Activated CD8-positive, alpha-beta T cell treated with anti-CD3 and anti-CD28 coated beads for 36 hours (primary cell): ENCODE measurements around the gene GRM4. TPM values are rescaled to one million over a fixed set of nuclear protein-coding genes. Genes with fewer than 3 reads are reported as not detected.

Experiments used
- ATAC-seq: fragments of 200-7000 bp; cut with Tn5 transposase; one replicate; pipeline ENCODE4 v1.10.0; 2021; ENCODE audit warnings: mild to moderate bottlenecking, moderate library complexity
- CTCF ChIA-PET: fragments of 350-600 bp; sonication (Branson Sonifier 250); formaldehyde crosslinking; loops from one replicate; lab custom pipeline; 2021; ENCODE audit warnings: antibody characterized with exemption; lab: Charles Lee
- POLR2A ChIA-PET: fragments of 350-600 bp; sonication (Branson Sonifier 250); formaldehyde crosslinking; loops from one replicate; lab custom pipeline; 2021; ENCODE audit warnings: antibody characterized with exemption; lab: Charles Lee
- DNase-seq: peaks from one replicate; pipeline ENCODE4 v3.0.0-alpha.2; 2020
- H3K27ac Mint-ChIP-seq: one replicate; pipeline ENCODE4 v1.8.0; 2021; ENCODE audit warnings: mild to moderate bottlenecking, mixed read lengths
- H3K27me3 Mint-ChIP-seq: one replicate; pipeline ENCODE4 v1.8.0; 2021; ENCODE audit warnings: mixed read lengths
- H3K36me3 Mint-ChIP-seq: one replicate; pipeline ENCODE4 v1.8.0; 2021; ENCODE audit warnings: low read depth, mixed read lengths
- H3K4me1 Mint-ChIP-seq: one replicate; pipeline ENCODE4 v1.8.0; 2021; ENCODE audit warnings: low read depth, mixed read lengths
- H3K4me3 Mint-ChIP-seq: one replicate; pipeline ENCODE4 v1.8.0; 2021; ENCODE audit warnings: mild to moderate bottlenecking, moderate library complexity, mixed read lengths
- H3K9me3 Mint-ChIP-seq: one replicate; pipeline ENCODE4 v1.8.0; 2021; ENCODE audit warnings: mixed read lengths
- intact Hi-C: fragments of 100-400 bp; cut with micrococcal nuclease; formaldehyde crosslinking; loops from one replicate; pipeline ENCODE4 v1.10.0; 2022
- total RNA-seq, 2 experiments: library from RNA; stranded (reverse); gene quantifications; one replicate each; pipeline ENCODE4 v1.2.3, GENCODE V29; 2021
- TF ChIP-seq, protein P1 (sequence below): fragments of 200-600 bp; IDR thresholded peaks from one replicate; pipeline ENCODE4 v1.8.0; 2022; ENCODE audit warnings: antibody characterized with exemption, mild to moderate bottlenecking

Gene GRM4
- total RNA-seq, 2 experiments from 2014 or later: 0.11 to 0.14 TPM

DNA sequence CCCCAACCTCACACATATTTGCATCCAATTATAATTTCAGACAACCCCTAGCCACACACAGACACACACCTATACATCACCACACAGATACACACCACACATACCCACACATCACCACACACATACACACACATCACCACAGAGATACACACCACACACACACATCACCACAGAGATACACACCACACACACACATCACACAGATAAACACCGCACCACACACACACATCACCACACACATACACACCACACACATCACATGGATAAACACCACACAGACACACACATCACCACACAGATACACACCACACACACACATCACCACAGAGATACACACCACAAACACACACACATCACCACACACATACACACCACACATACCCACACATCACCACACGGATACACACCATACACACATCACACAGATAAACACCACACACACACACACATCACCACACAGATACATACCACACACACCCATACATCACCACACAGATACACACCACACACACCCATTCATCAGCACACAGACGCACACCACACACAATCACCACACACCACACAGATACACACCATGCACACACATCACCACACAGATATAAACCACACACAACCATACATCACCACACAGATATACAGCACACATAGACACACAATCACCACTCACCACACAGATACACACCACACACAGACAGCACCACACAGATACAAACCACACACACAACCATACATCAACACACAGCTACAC, 74.6 kb downstream of the GRM4 start:
- POLR2A ChIA-PET: no interaction called here
- TF ChIP-seq, protein P1, sequence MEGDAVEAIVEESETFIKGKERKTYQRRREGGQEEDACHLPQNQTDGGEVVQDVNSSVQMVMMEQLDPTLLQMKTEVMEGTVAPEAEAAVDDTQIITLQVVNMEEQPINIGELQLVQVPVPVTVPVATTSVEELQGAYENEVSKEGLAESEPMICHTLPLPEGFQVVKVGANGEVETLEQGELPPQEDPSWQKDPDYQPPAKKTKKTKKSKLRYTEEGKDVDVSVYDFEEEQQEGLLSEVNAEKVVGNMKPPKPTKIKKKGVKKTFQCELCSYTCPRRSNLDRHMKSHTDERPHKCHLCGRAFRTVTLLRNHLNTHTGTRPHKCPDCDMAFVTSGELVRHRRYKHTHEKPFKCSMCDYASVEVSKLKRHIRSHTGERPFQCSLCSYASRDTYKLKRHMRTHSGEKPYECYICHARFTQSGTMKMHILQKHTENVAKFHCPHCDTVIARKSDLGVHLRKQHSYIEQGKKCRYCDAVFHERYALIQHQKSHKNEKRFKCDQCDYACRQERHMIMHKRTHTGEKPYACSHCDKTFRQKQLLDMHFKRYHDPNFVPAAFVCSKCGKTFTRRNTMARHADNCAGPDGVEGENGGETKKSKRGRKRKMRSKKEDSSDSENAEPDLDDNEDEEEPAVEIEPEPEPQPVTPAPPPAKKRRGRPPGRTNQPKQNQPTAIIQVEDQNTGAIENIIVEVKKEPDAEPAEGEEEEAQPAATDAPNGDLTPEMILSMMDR: no peak

DNA sequence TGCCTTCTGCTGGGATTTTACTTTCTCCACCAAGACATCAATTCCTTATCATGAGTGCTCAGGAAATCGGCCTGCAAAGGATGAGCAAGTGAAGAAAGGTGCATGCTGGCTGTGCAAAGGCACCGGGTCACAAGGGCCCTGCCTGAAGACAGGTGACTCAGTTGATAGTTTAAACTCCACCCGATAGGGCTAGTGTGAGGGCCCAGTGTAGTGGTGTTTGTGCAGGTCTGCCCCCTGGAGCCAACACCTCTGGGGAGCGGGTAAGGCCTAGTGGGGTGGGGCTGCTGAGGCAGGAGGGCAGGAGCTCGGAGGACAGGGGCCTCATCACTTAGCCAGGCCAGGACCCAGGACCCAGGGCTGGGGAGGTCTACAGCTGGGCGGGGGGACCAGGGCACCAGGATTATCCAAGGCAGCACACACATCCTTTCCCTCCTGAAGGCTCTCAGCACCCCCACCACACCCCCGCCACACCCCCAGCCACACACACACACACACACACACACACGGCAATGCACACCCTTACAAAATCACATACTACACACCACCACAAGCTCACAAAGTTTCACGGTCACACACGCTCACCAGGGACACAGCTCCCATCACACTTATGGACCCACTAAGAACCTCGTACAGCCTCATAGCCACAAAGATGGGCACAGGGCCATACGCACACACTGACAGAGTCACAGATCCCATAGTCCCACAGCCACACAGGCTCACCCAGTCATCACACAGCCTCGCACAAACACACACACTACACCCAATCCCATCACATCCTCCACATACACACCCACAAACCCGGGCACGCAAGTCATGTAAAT, 75.4 kb downstream of the GRM4 start:
- Mint-ChIP-seq H3K4me1 (no peaks in the 10 kb centered on the region), H3K36me3 (no peaks in the 10 kb centered on the region), H3K27ac (no peak overlapping the region), H3K27me3 (no peaks in the 10 kb centered on the region), H3K4me3 (no peak overlapping the region), H3K9me3 (no peaks in the 10 kb centered on the region)
- POLR2A ChIA-PET: no interaction called here
- TF ChIP-seq, protein P1: no peak
- ATAC-seq (peak; percentile 45), DNase-seq (no peak)
- intact Hi-C loops: no loop called here
- CTCF ChIA-PET: interaction anchor here (0.8 to 3.0 kb wide), 4 partner anchors 11 to 327 kb away, joined by 3 to 17 read pairs (median 3); no protein-coding TSS in a partner anchor

More for the DNA sequence above, 74.6 kb downstream of the GRM4 start:
- Mint-ChIP-seq H3K36me3 (no peaks in the 10 kb centered on the region), H3K27me3 (no peaks in the 10 kb centered on the region), H3K4me3 (no peak overlapping the region), H3K9me3 (no peaks in the 10 kb centered on the region), H3K27ac (no peak overlapping the region), H3K4me1 (no peaks in the 10 kb centered on the region)
- intact Hi-C loops: no loop called here
- ATAC-seq: no peak
- DNase-seq: no peak
- CTCF ChIA-PET: interaction anchor here (1.3 to 3.0 kb wide), 2 partner anchors 11 to 17 kb away, joined by 3 to 17 read pairs; no protein-coding TSS in a partner anchor

DNA sequence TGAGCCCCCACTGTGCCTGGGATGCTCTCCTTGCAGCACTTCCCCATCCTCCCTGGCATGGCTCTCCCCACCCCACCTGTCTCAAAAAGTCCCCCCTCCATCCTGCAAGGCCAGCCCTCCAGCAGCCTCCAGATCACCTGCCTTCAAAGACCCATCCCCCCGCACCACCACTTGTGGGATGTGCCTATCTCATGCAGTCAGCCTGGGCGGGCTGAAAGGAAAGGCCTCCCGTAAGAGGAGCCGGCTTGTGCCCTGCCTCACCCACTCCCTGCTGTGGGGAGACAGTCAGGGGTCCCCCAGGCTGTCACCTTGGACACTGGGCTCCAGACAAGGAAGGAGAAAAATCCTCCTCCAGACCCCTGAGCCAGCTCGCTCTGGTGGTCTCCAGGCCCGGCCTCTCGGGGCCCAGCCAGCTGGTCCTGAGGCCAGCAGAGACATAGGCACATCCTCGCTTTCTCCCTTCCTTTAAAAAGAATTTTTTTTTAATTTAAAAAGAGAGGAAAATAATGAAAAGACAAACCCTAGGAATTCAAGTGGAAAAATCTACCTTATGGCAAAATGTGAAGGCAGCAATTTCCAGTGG, 77.3 kb downstream of the GRM4 start:
- ATAC-seq (no peak), DNase-seq (no peak)
- Mint-ChIP-seq H3K27me3 (peaks cover 4% of the 10 kb centered on the region), H3K27ac (no peak overlapping the region), H3K4me1 (no peaks in the 10 kb centered on the region), H3K9me3 (no peaks in the 10 kb centered on the region), H3K36me3 (no peaks in the 10 kb centered on the region), H3K4me3 (no peak overlapping the region)
- intact Hi-C loops: no loop called here
- ChIA-PET CTCF (interaction anchor here (1.3 to 3.0 kb wide), 2 partner anchors 14 to 297 kb away, joined by 3 to 17 read pairs; no protein-coding TSS in a partner anchor), POLR2A (no interaction called here)
- TF ChIP-seq, protein P1: no peak

DNA sequence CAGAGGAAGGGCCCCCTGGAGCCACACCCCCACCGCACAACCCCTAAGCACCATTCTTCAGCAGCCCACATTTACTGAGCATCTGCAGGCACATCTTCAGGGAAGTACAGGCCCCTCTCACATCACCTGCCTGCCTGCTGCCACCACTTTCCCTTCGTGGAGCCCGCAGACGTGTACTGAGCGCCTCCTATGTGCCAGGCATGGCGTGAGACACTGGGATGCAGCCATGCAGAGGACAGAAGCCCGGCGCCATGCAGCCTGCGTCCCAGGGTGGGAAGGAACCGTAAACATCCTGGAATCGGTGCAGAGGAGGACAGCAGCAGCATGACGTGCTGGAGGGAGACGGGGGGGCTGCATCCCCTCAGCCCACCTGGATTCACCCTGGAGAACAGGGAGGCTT, 78.1 kb downstream of the GRM4 start:
- Mint-ChIP-seq H3K27ac (no peak overlapping the region), H3K27me3 (peaks cover 4% of the 10 kb centered on the region), H3K4me3 (no peak overlapping the region), H3K36me3 (no peaks in the 10 kb centered on the region), H3K9me3 (no peaks in the 10 kb centered on the region), H3K4me1 (no peaks in the 10 kb centered on the region)
- intact Hi-C loops: no loop called here
- DNase-seq: peak; percentile 19
- CTCF ChIA-PET: interaction anchor here (1.3 kb wide), 1 partner anchor 297 kb away, joined by 3 read pairs; no protein-coding TSS in a partner anchor
- TF ChIP-seq, protein P1: no peak
- ATAC-seq: no peak
- POLR2A ChIA-PET: no interaction called here
